ENCODE results near the gene GALNT16.

GRCh38 chr14:69242311-69243224 lies 17.4 kb upstream of the GALNT16 start:
- no peak for TF ChIP-seq POLR2A (IDR thresholded peaks at IDR 0.05; ENCODE audit: low read depth, low read length)
- no peak for TF ChIP-seq POLR2AphosphoS5 (IDR thresholded peaks at IDR 0.05; ENCODE audit: low read depth, low read length)
- no peak for TF ChIP-seq POU2F2 (IDR thresholded peaks at IDR 0.05; ENCODE audit: low read depth, low read length)
- TF ChIP-seq TAF1 (IDR thresholded peaks at IDR 0.05; ENCODE audit: low read depth, low read length) = no peak
